GM12878 (cell line): ENCODE measurements around the gene GANC. TPM values are rescaled to one million over a fixed set of nuclear protein-coding genes. Genes with fewer than 3 reads are reported as not detected.

Experiments
- ATAC-seq: fragments of 200-7000 bp; cut with Tn5 transposase; 3 replicates; pipeline ENCODE4 v1.9.1; 2020; ENCODE audit warnings: mild to moderate bottlenecking, moderate library complexity
- BruUV-seq: library from RNA; stranded (reverse); fragments of 400-500 nt; replicated peaks from 2 replicates; lab custom pipeline; 2021; lab: Mats Ljungman, UMichigan
- CTCF ChIA-PET: fragments of 300-600 bp; sonication (Branson Sonifier 250); formaldehyde crosslinking; extraction: SDS; loops from one replicate; lab custom pipeline; 2021; ENCODE audit warnings: inconsistent platforms; lab: Yijun Ruan, JAX
- POLR2A ChIA-PET: fragments of 350-600 bp; formaldehyde crosslinking; extraction: SDS; loops from one replicate; lab custom pipeline; 2021; ENCODE audit warnings: inconsistent platforms; lab: Charles Lee
- RAD21 ChIA-PET: fragments of 300-600 bp; sonication (Branson Sonifier 250); formaldehyde crosslinking; loops from one replicate; lab custom pipeline; 2023; ENCODE audit warnings: antibody characterized with exemption; ENCODE audit not compliant: unreplicated experiment; lab: Charles Lee
- SMC1A ChIA-PET: fragments of 300-600 bp; sonication (Branson Sonifier 250); formaldehyde crosslinking; loops from one replicate; lab custom pipeline; 2023; ENCODE audit not compliant: unreplicated experiment, uncharacterized antibody; lab: Charles Lee
- DNase-seq: peaks from one replicate; pipeline ENCODE4 v3.0.0-alpha.2; 2011; ENCODE audit warnings: low read depth, low spot score
- FAIRE-seq: peaks from 3 replicates; lab custom pipeline; 2011; peaks lifted over from hg19 to GRCh38; lab: Jason Lieb, UNC
- H2AFZ ChIP-seq: 2 replicates; pipeline ENCODE4 v1.6.0; 2011; ENCODE audit warnings: low read depth, low read length, control low read depth; ENCODE audit not compliant: control insufficient read depth
- H3K27ac ChIP-seq: 2 replicates; pipeline ENCODE4 v1.5.1; 2011; ENCODE audit warnings: control low read depth; ENCODE audit not compliant: control insufficient read depth, insufficient read depth
- H3K27me3 ChIP-seq, 2 experiments: replicated peaks in 1 of 2; 2 replicates each; pipeline versions ENCODE4 v1.6.0 to v1.6.1; 2011; ENCODE audit warnings: low read length in 1 of 2; ENCODE audit not compliant: control insufficient read depth in 2 of 2, insufficient read depth in 2 of 2
- H3K36me3 ChIP-seq, 2 experiments: 2 replicates each; pipeline ENCODE4 v1.5.1; 2011; ENCODE audit warnings: low read length in 1 of 2; ENCODE audit not compliant: control insufficient read depth in 2 of 2, insufficient read depth in 2 of 2
- H3K4me1 ChIP-seq: 2 replicates; pipeline ENCODE4 v1.6.1; 2011; ENCODE audit warnings: mild to moderate bottlenecking, low read length, moderate library complexity, mixed read lengths; ENCODE audit not compliant: control insufficient read depth, insufficient read depth
- H3K4me2 ChIP-seq: 2 replicates; pipeline ENCODE4 v1.6.0; 2011; ENCODE audit warnings: control low read depth; ENCODE audit not compliant: control insufficient read depth, insufficient read depth
- H3K4me3 ChIP-seq: fragments of 200-600 bp; sonication (generic); 2 replicates; pipeline ENCODE4 v1.5.1; 2016
- H3K79me2 ChIP-seq: 2 replicates; pipeline ENCODE4 v1.6.0; 2011; ENCODE audit warnings: low read length; ENCODE audit not compliant: control insufficient read depth, insufficient read depth
- H3K9ac ChIP-seq: 2 replicates; pipeline ENCODE4 v1.8.0; 2011; ENCODE audit warnings: low read length, control low read depth, mixed read lengths; ENCODE audit not compliant: control insufficient read depth, insufficient read depth
- H3K9me3 ChIP-seq: replicated peaks from 3 replicates; pipeline ENCODE4 v1.5.1; 2011; ENCODE audit warnings: mild to moderate bottlenecking, low read length; ENCODE audit not compliant: control insufficient read depth, insufficient read depth
- H4K20me1 ChIP-seq: 2 replicates; pipeline ENCODE4 v1.6.0; 2011; ENCODE audit not compliant: control insufficient read depth, insufficient read depth
- CHD4 ChIP-seq: fragments of 200-600 bp; sonication (generic); IDR thresholded peaks from 2 replicates; pipeline ENCODE4 v1.6.1; 2016; ENCODE audit warnings: mild to moderate bottlenecking
- EED ChIP-seq: sonication (generic); IDR thresholded peaks from 2 replicates; pipeline ENCODE4 v1.6.1; 2016; ENCODE audit warnings: antibody characterized with exemption, low read depth
- EZH2 ChIP-seq: IDR thresholded peaks from 2 replicates; pipeline ENCODE4 v1.6.1; 2012; ENCODE audit warnings: low read depth, mild to moderate bottlenecking, control low read depth, inconsistent platforms, low read length, borderline replicate concordance; ENCODE audit not compliant: control insufficient read depth
- GABPA ChIP-seq: IDR thresholded peaks from 2 replicates; pipeline ENCODE4 v1.6.1; 2014; ENCODE audit warnings: antibody characterized with exemption, low read depth, mild to moderate bottlenecking, inconsistent platforms
- HCFC1 ChIP-seq: fragments of 150-350 bp; IDR thresholded peaks from 2 replicates; pipeline ENCODE4 v1.6.1; 2014; ENCODE audit warnings: low read length
- HDAC6 ChIP-seq: fragments of 200-600 bp; sonication (generic); IDR thresholded peaks from one replicate; pipeline ENCODE4 v1.8.0; 2017; ENCODE audit warnings: antibody characterized with exemption; ENCODE audit not compliant: unreplicated experiment
- HDGF ChIP-seq: fragments of 450-650 bp; IDR thresholded peaks from 2 replicates; pipeline ENCODE4 v1.6.1; 2016; ENCODE audit warnings: antibody characterized with exemption
- KAT2A ChIP-seq: conservative IDR thresholded peaks from 2 replicates; pipeline ENCODE4 v1.6.1; 2011; ENCODE audit warnings: low read depth, low read length; ENCODE audit not compliant: control insufficient read depth
- MEF2B ChIP-seq: fragments of 450-650 bp; IDR thresholded peaks from 2 replicates; pipeline ENCODE4 v1.6.1; 2018; ENCODE audit warnings: mild to moderate bottlenecking, moderate library complexity; ENCODE audit not compliant: partially characterized antibody, poor library complexity, severe bottlenecking
- RB1 ChIP-seq: fragments of 450-650 bp; formaldehyde crosslinking; IDR thresholded peaks from 2 replicates; pipeline ENCODE4 v1.6.1; 2017; ENCODE audit warnings: mild to moderate bottlenecking, borderline replicate concordance
- SREBF1 ChIP-seq: IDR thresholded peaks from 2 replicates; pipeline ENCODE4 v1.6.1; 2012; ENCODE audit warnings: mild to moderate bottlenecking, low read length
- STAT1 ChIP-seq: fragments of 450-650 bp; conservative IDR thresholded peaks from 2 replicates; pipeline ENCODE4 v1.6.1; 2014; ENCODE audit warnings: antibody characterized with exemption, mild to moderate bottlenecking
- TARDBP ChIP-seq: IDR thresholded peaks from 2 replicates; pipeline ENCODE4 v1.6.1; 2016; ENCODE audit warnings: borderline replicate concordance
- ZBTB4 ChIP-seq: fragments of 450-650 bp; formaldehyde crosslinking; IDR thresholded peaks from 2 replicates; pipeline ENCODE4 v1.4.0; 2022; ENCODE audit warnings: mild to moderate bottlenecking, moderate library complexity
- ZNF217 ChIP-seq: fragments of 450-650 bp; IDR thresholded peaks from 2 replicates; pipeline ENCODE4 v1.6.1; 2017; ENCODE audit warnings: antibody characterized with exemption, mild to moderate bottlenecking
- ZNF384 ChIP-seq: IDR thresholded peaks from 2 replicates; pipeline ENCODE4 v1.6.1; 2012; ENCODE audit warnings: low read depth, mild to moderate bottlenecking, low read length, improper control_type of control experiment, borderline replicate concordance
- ZZZ3 ChIP-seq: IDR thresholded peaks from 2 replicates; pipeline ENCODE4 v1.6.1; 2011; ENCODE audit warnings: low read depth; ENCODE audit not compliant: control insufficient read depth, insufficient read length
- WGBS: methylation state at CpG from one replicate; pipeline ENCODE4 v1.1.6; 2016; ENCODE audit warnings: low lambda C conversion rate; ENCODE audit not compliant: insufficient replicate concordance, insufficient coverage; ENCODE audit errors: missing lambda C conversion rate; 5-methylcytosine and 5-hydroxymethylcytosine counted together
- in situ Hi-C: fragments of 300-500 bp; cut with MboI; formaldehyde crosslinking; loops from 9 replicates; pipeline ENCODE4 v1.14.3; 2018; ENCODE audit warnings: mixed read lengths
- intact Hi-C: fragments of 100-400 bp; cut with micrococcal nuclease; formaldehyde crosslinking; loops from one replicate; pipeline ENCODE4 v1.14.2; 2022; ENCODE audit not compliant: unreplicated experiment
- polyA plus RNA-seq, 11 experiments: library from polyadenylated mRNA; depleted of rRNA in 4 of 11; unstranded in 6 of 11; stranded (reverse) in 5 of 11; fragments of >200 nt; fragmentation: Nextera tagmentation in 4 of 11; fragmentation: Illumina TruSeq in 1 of 11; extraction: Ambion mirVana in 4 of 11; extraction: Trizol in 1 of 11; gene quantifications; 1 replicate in 1 of 11; 2 replicates in 10 of 11; pipeline versions ENCODE4 v1.2.1 to v1.2.3, GENCODE V29; 2011 to 2016; ENCODE audit warnings: inconsistent platforms in 2 of 11, missing spikeins in 2 of 11, low read depth in 1 of 11
- total RNA-seq, 4 experiments: library from RNA; depleted of rRNA in 3 of 4; stranded (reverse); fragments of >200 nt in 3 of 4; fragmentation: Illumina TruSeq in 1 of 4; extraction: Trizol in 1 of 4; gene quantifications; 2 replicates each; pipeline versions ENCODE4 v1.2.1 to v1.2.3, GENCODE V29; 2013 to 2021

GANC gene
- total and polyA plus RNA-seq, 10 of the 15 experiments (the other 5 are each of a cell fraction or from before 2014, with no cell fraction given): 11.3 to 35.3 (median 23.0) TPM

GRCh38 chr15:42378011-42378410 is 105.0 kb downstream of the GANC start:
- intact Hi-C loops: no loop called here
- no peak overlapping the region for H3K9ac ChIP-seq
- H3K27me3 ChIP-seq: no peaks in the 10 kb centered on the region
- POLR2A ChIA-PET: no interaction called here
- no peaks in the 10 kb centered on the region for H3K4me1 ChIP-seq
- H3K27ac ChIP-seq: no peak overlapping the region
- RAD21 ChIA-PET: no interaction called here
- no peak overlapping the region for H3K4me2 ChIP-seq
- H3K4me3 ChIP-seq: no peak overlapping the region
- no peaks in the 10 kb centered on the region for H3K36me3 ChIP-seq
- TF ChIP-seq HDAC6: no peak
- TF ChIP-seq GABPA: no peak
- TF ChIP-seq ZNF217: no peak
- TF ChIP-seq ZNF384: no peak
- no peak for TF ChIP-seq ZBTB4 (CRISPR knock-in tag)
- no peak for TF ChIP-seq EZH2
- TF ChIP-seq HDGF: no peak
- TF ChIP-seq KAT2A: no peak
- TF ChIP-seq HCFC1: no peak
- TF ChIP-seq MEF2B: no peak
- TF ChIP-seq ZZZ3: no peak
- no peak for TF ChIP-seq RB1
- TF ChIP-seq EED: no peak
- no peak for TF ChIP-seq CHD4
- TF ChIP-seq TARDBP: no peak
- no peak for TF ChIP-seq SREBF1
- TF ChIP-seq STAT1: no peak
- no TSS peak for BruUV-seq
- SMC1A ChIA-PET: no interaction called here
- no peaks in the 10 kb centered on the region; the same call in 1 of the 3 replicates for H3K9me3 ChIP-seq
- FAIRE-seq (no peak), DNase-seq (no peak), ATAC-seq (no peak)
- H4K20me1 ChIP-seq: no peaks in the 10 kb centered on the region
- 85% methylated on average over 8 of the region's 8 CpGs for WGBS
- H3K79me2 ChIP-seq: no peaks in the 10 kb centered on the region
- in situ Hi-C loops: no loop called here
- H2AFZ ChIP-seq: no peak overlapping the region
- CTCF ChIA-PET: no interaction called here
